Pulmonary artery endothelial cell (primary cell): ENCODE measurements around the gene NMT2. TPM values are rescaled to one million over a fixed set of nuclear protein-coding genes. Genes with fewer than 3 reads are reported as not detected.

Source experiments
- DNase-seq: peaks from one replicate; pipeline ENCODE4 v3.0.0-alpha.2; 2011; ENCODE audit warnings: low read depth, low spot score
- total RNA-seq: library from RNA; depleted of rRNA; stranded (reverse); fragments of >200 nt; gene quantifications from 2 replicates; pipeline ENCODE4 v1.2.3, GENCODE V29; 2014

Gene NMT2
- total RNA-seq, 1 donor from 2014 or later: 55.7 TPM

GRCh38 chr10:15181576-15182156 is 13.2 kb upstream of the NMT2 start:
- no peak for DNase-seq

- DNase-seq: no peak
These were observed 12.2 kb upstream of the NMT2 start for GRCh38 chr10:15180736-15181135.

GRCh38 chr10:15176269-15176668 is 7.8 kb upstream of the NMT2 start:
- no peak for DNase-seq

DNA sequence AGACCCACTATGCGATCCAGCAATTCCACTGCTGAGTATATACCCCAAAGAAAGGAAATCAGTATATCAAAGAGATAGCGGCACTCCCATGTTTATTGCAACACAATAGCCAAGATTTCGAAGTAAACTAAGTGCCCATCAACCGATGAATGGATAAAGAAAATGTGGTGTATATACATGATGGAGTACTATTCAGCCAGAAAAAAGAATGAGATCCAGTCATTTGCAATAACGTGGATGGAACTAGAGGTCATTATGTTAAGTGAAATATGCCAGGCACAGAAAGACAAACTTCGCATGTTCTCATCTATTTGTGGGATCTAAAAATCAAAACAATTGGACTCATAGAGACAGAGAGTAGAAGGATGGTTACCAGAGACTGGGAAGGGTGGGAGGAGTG is 7.1 kb upstream of the NMT2 start:
- no peak for DNase-seq

- no peak for DNase-seq
These were observed 3.9 kb upstream of the NMT2 start for GRCh38 chr10:15172306-15172840.

DNA sequence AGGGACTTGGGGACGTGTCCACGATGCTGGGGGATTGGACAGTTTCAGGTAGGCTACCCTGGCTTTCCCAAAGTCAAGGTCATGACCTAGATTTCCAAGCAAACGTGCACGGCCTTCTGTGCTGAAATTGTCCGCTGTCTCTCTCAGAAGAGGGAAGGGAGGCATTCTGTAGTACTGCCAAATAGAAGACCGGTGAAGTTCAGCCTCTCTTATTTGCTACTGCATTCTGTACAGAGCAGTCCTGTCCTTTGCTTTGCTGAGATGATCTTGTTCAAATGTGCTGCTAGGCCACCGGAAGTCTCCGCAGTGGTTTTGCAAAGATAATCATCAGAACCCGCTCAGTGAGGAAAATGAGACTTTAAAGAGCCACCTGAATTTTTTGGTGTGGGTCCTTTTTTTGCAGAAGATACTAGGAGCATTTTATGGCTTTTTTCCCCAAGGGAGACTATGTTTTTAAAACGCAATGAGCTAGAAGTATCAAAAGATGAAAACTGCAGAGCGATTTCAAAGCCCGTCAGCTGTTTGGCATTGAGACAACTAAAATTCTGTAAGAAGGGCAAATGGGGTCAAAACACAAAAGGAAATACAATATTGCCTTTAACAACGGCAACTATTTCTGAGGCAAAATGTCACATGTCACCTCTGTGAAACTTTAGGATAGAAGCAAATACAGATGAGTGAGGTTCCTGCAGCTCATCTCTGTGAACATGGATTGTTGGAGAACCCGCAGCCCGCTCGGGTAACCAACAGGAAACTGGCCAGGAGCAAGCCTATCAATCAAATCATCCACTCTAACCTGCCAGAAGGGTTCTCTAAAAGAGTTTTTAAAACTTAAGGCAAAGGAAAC is 1.3 kb upstream of the NMT2 start:
- no peak for DNase-seq

GRCh38 chr10:15168786-15169554 is 477 bp upstream of the NMT2 start:
- peak; percentile 83 for DNase-seq

DNA sequence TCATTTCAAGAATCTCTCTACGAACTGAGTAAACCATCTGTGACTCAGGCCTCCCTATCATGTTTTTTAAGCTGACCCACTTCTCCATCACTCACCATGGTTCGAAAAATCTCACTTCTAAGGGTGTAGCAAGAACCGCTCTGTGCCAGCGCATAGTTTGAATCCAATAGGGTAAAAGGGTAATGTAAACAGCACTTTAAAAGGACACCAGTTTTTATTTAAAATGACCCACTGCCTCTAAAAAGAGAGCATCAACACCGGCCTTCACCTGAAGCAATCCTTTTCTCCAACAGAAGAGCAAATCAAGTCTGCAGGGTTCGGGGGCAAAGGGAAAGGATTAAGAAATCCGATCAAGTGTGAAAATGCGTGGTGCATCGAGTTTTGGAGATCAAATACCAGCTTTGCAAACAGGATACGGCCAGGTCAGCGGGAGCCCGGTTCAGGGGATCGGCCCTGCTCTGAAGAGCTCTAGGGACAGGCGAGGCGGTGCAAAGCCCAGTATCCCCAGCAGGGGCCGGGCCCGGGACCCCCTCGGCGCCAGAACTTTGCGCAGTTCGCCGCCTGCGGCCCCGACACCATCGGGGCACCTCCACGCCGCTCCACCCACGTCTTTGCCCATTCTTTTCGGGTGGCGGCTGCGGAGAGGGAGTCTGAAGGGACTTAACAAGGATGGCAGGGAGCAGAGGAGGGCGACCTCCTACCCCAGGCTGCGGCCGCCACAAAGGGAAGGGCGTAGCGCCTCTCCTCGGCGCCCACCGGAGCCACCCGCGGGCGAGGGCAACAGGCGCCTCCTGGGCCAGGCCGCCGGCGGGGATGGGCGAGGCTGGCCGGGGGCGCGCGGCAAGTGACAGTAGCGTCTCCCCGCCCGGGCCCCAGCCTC is 842 bp downstream of the NMT2 start:
- DNase-seq: no peak

DNA sequence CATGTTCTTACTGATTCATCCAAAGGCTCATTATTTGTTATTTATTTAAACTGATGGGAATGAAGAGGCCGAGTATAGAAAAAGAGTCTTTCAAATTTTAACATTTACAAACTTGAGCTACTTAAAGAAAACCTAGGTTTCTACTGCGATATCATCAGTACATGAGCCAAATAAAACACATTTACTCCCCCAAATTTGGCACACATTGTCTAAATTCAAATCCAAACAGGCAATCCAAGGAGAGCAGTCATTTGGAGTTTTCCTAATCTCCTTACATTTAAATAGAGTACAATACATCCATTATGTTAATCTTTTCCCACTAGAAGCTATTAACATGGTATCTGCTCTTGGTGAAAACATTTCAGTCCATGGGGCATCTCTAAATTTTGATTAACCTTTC is 2.2 kb downstream of the NMT2 start:
- no peak for DNase-seq

- no peak for DNase-seq
These were observed 5.2 kb downstream of the NMT2 start for GRCh38 chr10:15163253-15163828.

- no peak for DNase-seq
These were observed 9.5 kb downstream of the NMT2 start for GRCh38 chr10:15158972-15159371.

DNA sequence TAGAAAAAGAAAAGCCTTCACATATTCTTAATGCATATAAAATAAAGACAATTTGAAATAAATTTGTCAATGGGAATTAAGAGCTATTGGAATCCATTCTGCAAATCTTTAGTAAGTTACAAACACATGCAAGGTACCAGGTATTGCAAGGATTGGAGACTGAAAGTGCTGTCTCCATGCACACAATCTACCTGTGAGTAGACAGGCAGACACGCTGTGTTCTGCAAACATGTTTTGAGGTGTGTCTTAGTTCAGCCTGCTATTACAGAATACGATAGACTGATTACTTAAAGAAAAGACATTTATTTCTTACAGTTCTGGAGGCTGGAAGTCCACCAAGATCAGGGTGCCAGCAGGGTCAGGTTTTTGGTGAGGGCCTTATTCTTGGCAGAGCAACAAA is 10.0 kb downstream of the NMT2 start:
- no peak for DNase-seq

DNA sequence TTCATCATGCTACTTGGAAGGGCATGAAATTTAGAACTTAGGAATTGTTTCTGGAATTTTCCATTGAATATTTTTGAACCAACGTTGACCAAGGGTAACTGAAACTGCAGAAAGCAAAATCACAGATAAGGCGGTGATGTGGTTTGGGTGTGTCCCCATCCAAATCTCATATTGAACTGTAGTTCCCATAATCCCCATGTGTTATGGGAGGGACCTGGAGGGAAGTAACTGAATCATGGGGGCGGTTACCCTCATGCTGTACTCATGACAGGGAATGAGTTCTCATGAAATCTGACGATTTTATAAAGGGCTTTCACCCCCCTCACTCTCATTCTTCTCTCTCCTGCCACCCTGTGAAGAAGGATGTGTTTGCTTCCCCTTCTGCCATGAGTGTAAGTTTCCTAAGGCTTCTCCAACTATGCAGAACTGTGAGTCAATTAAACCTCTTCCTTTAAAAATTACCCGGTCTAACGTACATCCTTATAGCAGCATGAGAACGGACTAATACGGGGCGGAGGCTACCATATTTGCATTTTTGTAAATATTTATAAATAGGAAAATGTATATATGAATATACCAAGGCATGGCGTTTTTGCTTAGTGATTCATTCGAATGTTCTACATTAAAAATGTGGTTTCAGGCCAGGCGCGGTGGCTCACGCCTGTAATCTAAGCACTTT is 12.4 kb downstream of the NMT2 start:
- no peak for DNase-seq

DNA sequence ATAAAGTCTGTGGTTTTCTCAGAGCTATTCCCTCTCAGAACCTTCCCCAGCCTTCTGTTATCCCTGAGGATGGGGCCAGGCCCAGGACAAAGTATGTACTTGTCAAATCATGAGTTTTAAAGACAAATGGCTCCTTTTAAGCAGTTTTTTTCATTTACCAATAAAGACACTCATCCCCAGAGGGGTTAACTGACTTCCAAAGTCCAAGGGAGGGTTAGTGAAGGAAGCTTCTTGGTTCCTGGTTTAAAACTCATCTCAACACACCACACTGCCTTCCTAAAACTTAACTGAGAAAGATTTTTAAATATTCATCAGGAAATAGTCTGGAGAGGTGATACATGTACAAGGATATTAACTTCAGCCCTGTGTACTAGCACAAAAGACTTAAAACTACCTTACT is 15.9 kb downstream of the NMT2 start:
- no peak for DNase-seq

DNA sequence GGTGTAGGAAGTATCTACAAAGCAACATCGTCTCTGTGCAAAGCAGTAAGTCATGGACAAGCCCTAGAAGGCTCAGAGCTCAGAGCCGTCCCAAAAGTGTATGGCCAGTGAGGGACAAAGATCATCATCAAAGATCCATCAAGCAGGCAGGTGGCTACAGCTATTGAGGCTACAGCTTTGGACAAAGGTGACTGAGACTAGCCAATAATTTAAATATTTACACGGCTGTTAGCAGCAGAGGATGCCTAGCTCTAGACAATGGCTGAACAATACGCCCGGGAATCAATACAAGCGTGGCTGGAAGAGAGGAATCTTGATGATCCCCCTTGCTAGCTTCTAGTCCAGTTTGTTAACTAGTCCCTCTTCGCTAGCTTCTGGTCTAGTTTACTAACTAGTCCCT is 17.9 kb downstream of the NMT2 start:
- no peak for DNase-seq

- no peak for DNase-seq
These were observed 19.3 kb downstream of the NMT2 start for GRCh38 chr10:15149042-15149771.

DNA sequence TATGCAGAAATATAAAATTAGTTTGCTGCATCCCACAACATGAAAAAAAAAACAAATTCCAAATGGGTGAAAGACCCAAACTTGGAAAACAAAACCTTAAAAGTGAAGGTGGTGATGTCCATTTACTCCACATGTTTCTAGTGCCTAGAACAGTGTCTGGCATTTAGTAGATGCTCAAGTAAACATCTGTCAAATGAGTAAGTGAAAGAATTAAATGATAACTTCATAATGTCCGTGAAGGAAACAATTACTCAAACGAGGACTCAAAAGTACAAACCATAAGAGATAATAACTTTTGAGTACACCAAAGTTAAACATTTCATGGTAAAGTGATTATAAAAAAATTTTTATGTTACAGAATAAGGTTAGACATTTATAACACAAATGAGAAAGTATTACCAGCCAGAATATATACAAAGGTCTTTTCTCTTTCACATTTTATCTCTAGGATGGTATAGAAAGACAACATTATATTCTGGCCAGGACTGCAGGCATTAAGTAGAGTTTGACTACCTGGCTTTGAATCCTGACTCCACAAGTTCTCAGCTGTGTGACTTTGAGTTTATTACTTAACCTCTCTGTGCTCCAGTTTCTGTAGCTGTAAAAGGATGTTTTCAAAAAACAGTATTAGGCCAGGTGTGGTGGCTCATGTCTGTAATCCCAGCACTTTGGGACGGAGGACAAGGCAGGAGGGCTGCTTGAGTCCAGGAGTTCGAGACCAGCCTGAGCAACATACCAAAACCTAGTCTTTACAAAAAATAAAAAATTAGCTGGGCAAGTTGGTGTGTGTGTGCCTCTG is 20.7 kb downstream of the NMT2 start:
- DNase-seq: no peak

- DNase-seq: no peak
These were observed 22.1 kb downstream of the NMT2 start for GRCh38 chr10:15146366-15146765.

GRCh38 chr10:15144788-15145187 is 23.7 kb downstream of the NMT2 start:
- DNase-seq: no peak
